NCI-H2171 (cell line): ENCODE data around the gene ZNF697.

ENCODE experiments used
- DNase-seq: peaks from one replicate; lab custom pipeline; 2025; lab: John Stamatoyannopoulos, UW

Gene ZNF697

GRCh38 chr1:119662034-119662437 lies 14.0 kb upstream of the ZNF697 start:
- no peak for DNase-seq

DNA sequence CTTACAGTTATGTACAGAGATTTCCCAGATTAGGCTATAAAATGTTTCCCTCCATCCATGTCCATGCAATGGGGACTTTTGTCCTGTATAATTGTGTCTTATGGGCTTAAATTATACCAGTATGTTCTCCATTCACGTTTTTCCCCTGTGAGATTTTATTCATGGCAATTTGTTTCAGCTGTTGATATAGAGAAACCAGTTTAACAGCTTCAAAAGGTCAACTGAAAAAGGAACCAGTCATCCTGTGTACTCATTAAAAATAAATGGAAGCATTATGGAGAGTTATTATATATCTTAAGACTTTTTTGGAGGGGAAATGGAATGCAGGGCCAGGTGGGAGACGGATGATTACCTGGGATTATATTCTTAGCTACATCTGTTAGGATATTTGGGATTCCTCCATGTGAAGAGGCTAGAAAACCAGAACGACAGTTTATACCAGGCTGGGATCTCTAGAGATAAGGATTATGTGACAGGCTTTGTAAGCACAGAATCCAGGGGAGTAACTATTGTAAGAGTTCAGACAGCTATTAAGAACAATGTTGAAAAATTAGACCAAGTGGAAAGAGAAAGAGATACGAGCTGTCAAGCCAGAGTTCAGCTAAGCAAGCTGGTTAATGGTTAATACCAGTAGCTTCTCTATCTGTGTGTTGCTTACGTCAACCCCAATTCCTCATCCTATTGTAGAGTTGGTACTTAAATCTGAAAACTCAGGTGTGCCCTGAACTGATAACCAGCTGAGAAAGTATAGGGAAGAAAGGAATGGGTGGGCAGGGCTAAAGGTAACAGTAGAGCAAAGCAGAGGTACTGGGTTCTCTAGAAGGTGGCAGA lies 12.4 kb upstream of the ZNF697 start:
- no peak for DNase-seq

GRCh38 chr1:119659628-119660027 lies 11.6 kb upstream of the ZNF697 start:
- no peak for DNase-seq

GRCh38 chr1:119656410-119656955 lies 8.4 kb upstream of the ZNF697 start:
- no peak for DNase-seq

- DNase-seq: no peak
Measured at GRCh38 chr1:119655154-119655553, 7.1 kb upstream of the ZNF697 start.

DNA sequence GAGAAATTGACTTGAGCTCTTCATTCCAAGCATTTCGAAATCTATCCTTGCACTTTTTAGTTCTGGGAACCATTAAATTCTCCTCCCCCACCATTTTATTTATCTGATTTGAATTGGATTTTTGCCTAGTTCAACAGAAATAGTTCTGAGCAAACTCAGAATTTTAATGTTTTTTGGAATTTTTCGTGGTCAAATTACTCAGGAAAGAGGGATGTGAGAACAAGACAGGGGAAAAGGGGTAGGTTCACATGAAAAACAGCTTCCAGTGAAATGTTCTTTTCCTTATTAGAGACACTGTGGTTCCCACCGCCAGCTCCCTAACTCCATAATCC lies 5.7 kb upstream of the ZNF697 start:
- no peak for DNase-seq

DNA sequence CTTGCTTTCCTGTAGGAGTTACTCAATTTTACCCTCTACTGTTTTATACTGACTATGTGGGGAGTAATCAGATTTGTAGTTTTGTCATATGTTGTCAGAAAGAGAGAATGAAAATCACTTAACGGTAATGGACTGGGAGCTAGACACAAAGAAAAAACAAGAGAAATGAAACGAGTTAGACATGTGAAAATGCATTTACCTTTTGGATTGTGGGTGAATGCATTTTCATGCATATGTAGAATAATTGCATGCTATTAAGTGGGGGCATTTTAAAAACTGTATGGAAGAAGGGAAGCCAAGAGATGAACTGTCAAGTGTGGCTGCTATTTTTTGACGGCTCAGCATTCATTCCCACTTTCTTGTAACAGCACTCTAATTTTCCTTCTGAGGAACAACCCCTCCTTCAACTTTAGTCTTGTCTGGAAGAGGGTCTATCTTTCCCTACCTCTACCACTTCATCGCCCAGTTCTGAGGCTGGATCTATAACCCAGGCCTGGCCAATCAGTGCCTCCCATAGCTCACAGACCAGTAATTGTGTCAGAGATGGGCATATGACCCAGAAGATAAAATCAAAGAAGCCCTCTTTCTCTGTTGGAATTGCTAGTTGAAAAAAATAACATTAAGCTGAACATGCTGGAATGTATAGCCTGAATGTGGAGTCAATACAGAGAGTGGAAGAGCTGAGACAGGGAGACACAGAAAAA lies 5.2 kb upstream of the ZNF697 start:
- DNase-seq: no peak

GRCh38 chr1:119652587-119652986 lies 4.5 kb upstream of the ZNF697 start:
- no peak for DNase-seq

GRCh38 chr1:119651641-119652040 lies 3.6 kb upstream of the ZNF697 start:
- DNase-seq: no peak

- DNase-seq: no peak
Measured at GRCh38 chr1:119651133-119651532, 3.1 kb upstream of the ZNF697 start.

DNA sequence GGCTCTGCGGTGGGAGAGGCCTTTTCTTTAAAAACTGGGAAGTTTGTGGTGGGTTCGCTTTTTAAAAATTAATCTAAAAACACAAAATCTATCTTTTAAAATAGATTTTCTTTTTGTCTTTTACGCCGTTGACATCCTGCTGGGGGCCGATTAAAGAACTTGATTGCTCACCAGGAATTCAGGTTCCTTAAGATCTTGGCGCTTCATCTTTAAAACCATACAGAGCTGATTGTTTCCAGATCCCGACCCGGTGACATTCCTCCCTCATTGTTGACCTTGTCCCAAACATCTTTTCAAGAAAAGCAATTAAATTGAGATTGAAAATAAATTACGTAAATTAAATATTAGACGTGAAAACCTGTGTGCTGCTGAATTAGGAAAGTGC lies 546 bp upstream of the ZNF697 start:
- no peak for DNase-seq

DNA sequence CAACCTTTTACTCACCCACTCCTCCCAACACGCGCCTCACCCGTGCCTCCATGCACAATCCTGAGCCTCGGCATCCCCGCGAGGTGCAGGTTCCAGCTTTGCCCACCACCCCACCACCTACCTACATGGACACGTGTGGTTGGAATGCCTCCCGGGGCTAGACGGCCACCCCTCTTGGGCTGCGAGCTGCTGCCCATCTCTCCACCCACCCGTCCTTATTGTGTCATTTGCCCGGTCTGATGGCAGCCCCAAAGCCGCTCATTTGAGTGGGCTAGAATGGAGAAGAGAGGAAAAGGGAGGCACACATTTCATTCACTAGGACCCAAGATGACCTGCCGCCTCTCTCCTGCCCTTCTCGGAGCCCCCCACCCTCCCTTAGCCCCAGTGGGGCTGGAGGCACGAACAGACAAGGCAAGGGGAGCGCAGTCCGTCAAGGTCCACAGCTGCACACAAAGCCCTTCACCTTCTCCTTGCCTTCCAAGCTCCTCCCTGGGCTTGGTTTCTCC lies 785 bp downstream of the ZNF697 start:
- no peak for DNase-seq

DNA sequence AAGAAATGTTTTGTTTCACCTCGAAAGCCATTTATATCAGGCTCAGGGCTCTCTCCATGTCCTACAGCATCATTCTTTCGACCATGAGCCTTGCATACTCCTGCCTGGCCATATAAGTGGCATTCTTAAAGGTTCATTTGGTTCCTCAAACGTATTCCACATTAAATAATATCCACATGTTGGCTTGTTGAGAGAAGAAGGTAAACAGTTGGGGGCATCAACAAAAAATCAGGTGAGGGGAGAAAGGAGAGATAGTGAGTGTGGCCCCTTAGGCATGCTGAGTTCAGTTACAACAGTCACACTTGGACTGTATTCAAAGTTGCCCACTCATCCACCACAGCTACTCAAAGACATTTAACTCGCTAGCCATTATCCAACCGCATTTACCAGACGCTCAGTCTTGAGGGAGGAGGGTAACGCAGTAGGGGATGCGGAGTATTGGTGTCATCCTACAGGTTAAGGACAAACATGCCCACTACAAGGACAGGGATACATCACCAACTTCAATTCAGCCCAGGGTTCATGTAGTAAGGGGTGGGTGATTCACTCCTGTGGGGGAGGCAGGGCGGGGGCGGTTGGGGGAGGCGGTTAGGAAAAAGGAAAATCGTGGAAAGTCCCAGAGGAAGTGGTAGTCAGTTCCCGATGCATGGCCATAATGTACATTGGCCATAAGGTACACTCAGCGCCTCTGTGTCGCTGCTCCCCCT lies 1.4 kb downstream of the ZNF697 start:
- no peak for DNase-seq

DNA sequence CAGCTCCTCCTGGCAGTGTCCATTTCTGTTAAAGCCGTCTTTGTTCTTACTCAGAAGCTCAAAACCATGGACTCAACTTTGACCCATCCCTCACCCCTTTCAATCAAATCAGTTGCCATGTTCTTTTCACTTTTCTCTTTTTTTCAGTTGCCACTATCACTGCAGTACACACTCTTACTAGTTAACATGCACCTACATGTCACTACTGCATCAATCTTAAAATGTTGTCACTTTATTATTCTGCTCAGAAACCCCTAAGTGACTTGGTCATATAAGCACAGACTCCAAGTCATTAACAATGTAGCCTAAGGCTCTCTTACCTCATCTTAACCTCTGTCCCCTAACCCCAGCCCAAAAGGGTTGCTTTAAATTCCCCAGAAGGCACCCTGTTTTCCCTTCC lies 9.0 kb downstream of the ZNF697 start:
- no peak for DNase-seq

DNA sequence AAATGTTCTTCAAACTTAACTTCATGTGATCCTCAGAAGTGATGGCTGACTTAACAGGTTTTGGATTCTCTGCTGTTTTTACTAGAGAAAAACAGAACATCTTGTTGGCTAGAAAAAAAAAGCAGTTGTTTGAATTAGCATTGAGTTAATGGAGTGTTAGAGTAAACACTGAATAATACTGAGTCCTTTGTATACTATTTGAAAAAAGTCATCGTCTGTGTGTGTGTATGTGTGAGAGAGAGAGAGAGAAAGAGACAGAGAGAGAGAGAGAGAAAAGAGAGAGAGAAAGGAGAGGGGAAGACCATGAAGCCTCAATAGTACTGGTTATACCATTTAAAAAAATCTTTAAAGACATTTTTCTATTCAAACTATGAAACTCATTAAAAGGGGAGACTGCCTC lies 10.4 kb downstream of the ZNF697 start:
- no peak for DNase-seq

DNA sequence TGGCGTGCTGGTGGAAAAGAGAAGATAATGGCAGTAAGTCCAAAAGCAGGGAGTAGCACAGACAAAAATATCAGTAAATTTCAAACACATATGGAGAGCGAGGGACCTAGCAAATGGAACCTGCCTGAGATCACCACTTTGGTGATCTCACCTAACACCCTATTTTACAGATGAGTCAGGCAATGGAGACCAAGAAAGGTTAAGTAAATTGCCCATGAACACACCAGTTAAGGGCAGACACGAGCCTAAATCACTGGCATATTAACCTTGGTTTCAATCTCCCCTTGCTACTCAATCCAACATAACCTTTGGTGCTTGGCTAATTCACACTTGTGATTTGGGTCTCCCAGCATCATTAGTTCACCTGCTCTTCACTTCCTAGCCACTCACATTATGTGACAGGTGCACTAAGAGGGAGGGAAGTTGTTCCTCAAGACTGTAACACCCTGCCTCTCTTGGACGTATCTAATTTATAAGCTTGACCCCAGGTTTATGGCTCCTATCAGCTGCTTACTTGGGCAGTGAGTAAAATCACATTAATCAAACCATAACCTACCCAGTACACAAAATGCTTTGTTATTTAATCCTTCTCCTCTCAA lies 11.5 kb downstream of the ZNF697 start:
- no peak for DNase-seq

GRCh38 chr1:119635811-119636390 lies 12.2 kb downstream of the ZNF697 start:
- no peak for DNase-seq

DNA sequence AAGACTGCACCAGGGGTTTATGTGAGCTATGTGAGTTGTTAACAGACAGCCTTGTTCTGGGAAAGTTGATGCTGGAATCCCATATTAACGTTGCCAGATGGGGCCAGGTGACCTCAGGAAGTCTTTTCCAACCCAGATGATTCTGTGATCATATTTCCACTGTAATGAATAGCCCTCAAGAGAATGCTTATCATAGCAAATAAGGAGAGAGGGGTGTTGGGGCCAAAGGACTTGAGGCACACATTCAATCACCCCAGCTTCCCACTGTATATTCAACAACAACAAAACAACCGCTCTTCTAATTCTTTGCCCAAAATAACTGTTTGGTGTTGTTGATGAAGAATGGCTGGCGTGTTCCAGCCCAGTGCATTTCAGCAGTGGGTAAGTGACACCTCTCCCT lies 14.1 kb downstream of the ZNF697 start:
- DNase-seq: peak; percentile 32

DNA sequence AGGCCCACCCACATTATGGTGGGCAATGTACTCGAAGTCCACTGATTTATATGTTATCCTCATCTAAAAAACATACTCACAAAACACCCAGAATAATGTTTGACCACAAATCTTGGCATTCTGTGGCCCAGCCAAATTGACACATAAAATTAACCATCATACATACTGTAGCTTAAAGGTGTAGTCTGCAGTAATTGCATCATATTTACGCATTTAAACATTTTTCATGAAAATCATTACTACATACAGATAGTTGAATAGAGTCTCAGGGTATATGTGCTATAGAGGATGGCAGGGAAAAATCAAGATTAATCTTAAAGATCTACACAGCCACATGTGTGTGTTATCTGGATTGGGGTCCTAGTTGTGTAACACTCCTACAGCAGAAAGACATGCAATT lies 14.5 kb downstream of the ZNF697 start:
- no peak for DNase-seq

GRCh38 chr1:119632841-119633240 lies 15.2 kb downstream of the ZNF697 start:
- no peak for DNase-seq

DNA sequence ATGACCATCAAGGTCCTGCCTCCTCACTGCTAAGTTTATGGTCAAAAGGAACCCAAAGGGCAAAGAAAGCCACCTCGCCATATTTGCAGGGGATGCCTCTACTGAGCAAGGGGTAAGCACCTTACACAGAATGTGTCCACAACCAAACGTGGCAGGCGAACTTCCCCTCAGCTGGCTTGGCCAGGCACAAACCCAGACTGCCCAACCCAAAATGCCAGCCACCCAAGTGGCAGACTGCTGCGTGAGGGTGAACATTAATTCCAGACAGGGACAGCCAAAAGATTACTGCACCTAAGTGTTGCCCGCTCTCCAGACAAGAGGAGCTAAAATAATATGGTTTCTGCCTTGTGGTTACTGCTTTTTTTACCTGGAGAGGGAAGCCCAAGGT lies 16.0 kb downstream of the ZNF697 start:
- DNase-seq: no peak
